HG03066 (cell line): Measurements from ENCODE around the gene CUL7.
"Not testable (repeated sequence)": the region's sequence is repeated elsewhere in the genome, so short reads cannot be mapped to it uniquely, and the experiment has no call there.

Source experiments
- ATAC-seq: cut with Tn5 transposase; IDR thresholded peaks from one replicate; pipeline ENCODE4 v1.9.1; 2021; ENCODE audit warnings: low read depth; ENCODE audit not compliant: unreplicated experiment

The CUL7 gene

DNA sequence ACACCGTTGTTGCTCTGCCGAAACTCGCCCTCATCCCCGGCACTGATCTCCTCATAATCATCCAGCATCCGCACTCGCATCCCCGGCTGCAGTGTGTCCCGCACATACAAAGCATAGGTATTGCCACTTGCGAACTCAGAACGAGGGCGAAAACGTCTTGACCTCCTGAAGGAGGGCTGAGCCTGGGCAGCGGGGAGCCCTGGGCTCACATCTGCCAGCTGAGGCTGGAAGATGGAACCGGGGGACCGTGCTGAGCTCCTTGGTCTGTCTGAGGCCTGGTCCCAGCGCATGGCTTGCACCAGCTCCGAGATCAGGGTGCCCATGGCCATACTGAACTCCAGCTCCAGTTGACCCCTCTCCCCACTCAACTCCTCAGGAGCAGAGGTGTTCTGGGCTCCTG lies 2.7 kb downstream of the CUL7 start:
- ATAC-seq, result no peak

DNA sequence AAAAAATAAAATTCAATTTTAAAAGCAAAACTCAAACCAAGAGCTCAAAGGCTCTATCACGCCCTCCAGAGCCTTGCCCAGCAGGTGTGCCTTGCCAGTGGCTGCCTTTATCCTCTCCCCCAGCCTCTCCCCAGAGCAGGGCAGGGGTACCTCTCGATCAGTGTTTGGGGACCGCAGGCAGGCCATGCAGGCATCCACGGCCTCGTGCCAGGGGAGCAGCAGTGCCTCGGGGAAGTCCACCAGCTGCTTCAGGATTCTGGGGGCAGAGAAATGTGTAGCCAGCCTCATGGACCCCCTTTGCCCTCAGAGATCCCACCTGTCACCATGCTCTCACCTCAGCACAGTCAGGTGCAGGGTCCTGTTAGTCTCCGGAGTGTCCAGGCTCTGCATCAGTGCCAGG lies 5.7 kb downstream of the CUL7 start:
- ATAC-seq, result no peak

DNA sequence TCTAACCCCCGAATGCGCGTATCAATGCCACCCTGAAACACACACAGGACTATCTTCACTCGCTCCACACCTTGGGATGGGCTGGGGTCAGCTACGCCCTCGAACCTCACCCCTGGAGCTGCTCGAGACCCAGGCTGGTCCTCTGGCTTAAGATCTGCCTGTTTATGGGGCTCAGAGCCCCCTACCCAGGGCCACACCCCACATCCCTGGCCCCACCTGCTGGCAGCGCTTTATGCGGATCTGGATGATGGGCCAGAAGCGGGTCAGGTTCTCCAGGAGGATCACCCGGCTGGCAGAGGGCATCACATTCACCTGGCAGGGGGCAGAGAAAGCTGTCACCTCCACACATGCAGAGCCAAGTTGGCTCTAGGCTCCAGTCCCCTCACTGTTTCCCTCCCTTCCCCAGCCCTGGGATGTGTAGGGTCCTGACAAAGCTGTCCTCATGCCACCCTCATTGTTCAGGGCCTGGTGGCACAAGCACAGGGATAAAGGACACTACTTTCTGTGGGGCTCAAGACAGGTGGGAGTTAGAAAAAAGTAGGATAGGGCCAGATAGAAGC lies 8.2 kb downstream of the CUL7 start:
- ATAC-seq, result no peak

DNA sequence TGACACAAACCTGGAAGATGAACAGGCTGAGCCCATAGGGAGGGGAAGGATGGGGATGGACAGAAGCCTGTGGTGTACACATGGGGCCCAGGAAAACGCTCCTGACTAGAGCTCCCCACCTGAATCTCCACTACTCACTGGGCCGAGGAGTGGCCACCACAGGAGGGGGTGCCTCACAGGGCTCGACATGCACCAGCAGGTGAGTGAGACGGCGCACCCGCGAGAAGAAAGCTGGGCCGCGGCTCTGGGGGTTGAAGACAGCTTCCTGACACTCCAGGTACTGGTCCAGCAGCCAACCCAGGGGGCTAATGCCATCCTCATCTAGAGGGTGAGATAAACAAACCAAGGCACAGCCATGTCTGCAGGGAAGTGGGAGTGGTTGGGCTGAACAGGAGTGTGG lies 10.3 kb downstream of the CUL7 start:
- ATAC-seq, result no peak

DNA sequence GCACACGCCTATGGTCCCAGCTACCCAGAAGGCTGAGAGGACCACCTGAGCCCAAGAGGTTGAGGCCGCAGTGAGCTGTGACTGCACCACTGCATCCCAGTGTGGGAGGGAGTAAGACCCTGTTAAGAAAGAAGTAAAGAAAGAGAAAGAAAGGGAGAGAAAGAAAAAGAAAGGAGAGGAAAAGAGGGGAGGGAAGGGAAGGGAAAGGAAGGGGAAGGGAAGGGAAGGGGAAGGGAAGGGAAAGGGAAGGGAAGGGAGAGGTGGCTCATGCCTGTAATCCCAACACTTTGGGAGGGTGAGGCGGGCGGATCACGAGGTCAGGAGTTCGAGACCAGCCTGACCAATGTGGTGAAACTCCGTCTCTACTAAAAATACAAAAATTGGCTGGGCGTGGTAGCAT lies 12.2 kb downstream of the CUL7 start:
- not testable (repeated sequence) for ATAC-seq

DNA sequence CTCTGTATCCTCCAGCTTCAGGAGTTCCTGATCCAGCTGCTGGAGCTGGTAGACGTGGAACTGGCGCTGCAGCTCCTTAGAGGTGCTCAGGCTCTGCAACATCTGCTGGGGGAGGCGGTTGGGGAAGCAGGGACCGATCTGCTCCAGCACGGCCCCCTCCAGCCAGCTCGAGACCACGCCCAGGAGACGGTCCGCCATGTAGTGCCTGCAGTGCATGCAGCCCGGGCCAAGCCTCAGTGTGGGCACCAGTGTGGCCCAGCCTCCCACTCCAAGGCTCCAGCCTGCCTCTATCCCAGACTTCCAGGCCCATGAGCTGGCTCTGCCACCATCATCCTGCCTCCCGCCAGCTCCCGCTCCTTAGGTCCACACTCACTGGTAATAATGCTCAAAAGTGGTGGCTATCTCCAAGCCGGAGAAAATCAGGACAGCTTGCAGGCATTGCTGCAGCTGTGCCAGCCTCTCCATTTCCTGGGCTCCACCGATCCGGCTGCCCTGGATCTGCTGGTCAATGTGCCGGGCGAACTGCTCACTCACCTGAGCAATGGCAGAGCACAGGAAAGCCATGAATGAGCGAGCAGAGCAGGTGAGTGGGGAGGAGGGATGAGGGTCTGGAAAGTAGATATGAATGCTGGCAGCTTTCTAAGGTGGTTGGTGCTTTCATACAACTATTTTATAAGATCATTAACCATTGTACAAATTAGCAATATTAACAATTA lies 13.0 kb downstream of the CUL7 start:
- no peak for ATAC-seq

DNA sequence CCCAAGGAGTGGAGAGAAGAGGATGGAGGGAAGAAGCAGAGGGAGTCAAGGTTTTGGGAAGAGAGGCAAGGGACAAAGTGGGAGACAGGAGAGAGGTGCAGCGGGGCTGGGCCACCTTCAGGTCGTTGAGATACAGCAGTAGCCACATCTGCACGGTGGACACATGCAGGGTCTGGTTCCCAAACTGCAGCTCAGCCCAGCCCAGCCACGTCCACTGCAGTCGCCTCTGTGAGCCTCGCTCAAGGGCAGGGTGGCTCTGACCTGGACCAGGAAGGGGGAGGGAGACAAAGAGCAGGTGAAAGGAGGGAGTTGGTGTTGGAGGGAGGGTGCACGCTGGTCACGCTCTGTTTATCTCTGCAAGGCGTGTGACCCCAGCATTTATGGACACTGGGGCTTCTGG lies 14.9 kb downstream of the CUL7 start:
- no peak for ATAC-seq

DNA sequence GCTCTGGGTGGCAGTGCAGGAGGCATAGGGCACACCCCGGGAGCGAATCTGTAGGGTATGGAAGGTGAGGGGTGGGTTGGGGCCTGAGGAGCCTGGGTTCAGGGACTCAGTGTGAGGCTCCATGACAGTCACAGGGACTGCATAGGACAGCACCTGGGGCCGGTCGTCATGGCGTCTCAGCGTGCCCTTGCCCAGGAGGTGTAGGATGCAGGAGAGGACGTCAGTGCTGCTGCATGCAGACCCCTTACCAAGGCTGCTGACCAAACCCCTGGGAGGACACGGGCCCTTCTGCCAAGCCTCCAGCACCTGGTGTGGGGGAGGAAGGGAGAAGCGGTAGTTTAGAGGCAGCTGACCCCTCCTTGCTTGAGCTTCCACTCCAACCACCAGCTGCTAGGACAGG lies 15.9 kb downstream of the CUL7 start:
- ATAC-seq, result no peak

DNA sequence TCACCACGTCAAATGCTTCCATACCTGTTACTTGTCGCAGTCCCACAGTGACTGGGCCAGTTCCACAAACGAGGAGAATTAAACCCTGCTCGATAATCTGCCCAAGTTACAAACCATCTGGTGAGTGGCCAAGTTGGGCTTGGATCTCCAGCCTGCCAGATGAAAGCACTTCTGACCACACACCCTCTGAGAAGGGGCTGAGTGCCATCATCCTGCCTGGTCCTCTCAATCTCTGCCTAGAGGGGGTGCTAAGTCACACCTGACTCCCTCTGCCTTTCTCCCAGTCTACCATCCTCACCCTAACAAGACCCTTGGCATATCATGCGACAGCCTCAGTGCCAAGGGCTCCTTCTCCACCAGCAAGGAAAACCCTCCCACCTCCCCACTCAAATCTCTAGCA lies 16.5 kb downstream of the CUL7 start:
- no peak for ATAC-seq

DNA sequence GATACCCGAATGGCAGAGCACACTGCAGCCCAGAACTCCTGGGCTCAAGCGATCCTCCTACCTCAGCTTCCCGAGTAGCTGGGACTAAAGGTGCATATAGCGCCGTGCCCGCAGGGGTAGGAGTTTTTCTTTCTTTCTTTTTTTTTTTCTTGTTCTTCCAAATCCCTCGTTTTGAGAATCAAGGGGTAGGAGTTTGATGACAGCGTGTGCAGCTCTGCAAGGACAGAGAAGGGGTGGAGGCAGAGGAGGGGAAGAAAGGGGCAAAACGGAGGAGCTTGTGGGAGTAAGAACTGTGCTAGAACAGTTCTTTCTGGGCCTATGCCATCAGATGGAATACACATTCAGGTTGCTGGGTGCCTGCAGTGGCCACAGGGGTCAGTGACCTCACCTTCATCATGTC lies 16.9 kb downstream of the CUL7 start:
- ATAC-seq, result no peak

DNA sequence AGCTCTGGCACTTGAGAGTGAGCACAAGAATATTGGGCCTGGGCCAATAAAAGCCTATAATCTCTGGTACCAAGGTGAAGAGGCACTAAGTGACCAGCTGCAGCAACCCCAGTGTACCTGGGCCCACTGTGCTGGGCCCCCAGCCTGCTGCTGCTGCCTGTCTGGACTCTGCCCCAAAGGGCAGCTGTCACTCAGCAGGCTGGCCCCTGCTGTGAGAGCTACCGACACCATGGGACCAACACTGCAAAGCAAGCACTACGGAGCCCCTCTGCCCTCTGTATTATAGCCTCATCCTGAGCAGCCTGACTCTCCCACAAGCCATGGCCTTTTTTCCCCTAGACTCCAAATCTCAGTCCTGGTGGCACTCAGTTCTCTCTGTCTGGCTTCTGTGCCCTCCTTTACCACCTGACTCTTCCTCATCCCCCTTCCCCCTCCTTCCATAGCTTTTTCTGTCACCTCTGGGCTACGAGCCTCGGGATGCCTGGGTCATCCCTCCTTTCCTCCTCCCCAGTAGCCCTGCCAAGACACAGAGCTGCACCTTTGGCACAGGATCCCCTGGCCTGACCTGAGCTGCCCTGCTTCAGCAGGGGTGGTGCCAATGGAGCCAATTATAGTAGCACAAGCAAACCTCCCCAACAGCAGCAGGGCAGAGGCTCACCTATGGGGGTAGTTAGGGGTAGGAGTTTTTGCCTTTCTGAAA lies 18.0 kb downstream of the CUL7 start:
- ATAC-seq, result no peak

DNA sequence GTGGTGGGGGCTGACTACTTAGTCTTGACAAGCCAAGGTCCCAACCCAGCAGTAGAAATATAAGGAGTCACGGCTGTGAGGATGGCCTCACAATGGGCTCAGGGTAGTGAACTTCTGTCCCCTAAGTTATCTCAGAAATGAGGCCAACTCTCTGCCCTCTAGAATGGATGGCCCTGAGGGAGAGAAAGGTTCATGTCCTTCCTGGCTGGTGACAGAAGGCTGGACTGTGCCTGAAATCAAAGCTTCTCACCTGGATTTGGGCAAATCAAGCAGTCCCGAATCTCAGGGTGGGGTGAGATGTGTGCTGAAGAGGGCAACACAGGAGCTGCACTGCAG lies 19.5 kb downstream of the CUL7 start:
- no peak for ATAC-seq

DNA sequence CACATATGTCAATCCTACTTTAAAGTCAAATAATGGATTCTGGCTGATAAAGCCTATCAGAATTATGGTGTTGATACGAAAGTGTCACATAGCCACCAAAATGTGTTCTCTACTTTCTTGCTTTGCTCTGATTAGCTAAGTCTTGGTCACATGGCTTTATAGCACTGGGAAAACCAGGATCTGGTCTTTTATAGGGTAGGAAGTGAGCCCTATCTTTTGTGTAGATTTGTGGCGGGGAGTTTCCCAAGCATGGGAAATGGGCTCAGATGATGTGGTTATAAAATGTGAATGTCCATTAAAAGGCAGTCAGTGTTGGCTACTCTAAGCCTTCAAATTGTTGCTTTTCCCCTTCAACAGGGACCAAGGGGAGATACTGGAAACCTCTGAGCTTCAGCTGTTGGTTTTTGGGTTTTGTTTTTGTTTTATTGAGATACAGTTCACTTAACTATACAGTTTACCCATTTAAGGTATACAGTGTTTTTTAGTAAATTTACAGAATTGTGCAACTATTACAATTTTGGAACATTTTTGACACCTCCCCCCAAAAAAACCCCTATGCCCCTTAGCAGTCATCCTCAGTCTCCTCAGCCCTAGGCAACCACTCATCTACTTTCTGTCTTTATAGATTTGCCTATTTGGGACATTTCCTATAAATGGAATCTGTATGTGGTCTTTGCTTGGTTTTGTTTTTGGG lies 20.0 kb downstream of the CUL7 start:
- no peak for ATAC-seq

DNA sequence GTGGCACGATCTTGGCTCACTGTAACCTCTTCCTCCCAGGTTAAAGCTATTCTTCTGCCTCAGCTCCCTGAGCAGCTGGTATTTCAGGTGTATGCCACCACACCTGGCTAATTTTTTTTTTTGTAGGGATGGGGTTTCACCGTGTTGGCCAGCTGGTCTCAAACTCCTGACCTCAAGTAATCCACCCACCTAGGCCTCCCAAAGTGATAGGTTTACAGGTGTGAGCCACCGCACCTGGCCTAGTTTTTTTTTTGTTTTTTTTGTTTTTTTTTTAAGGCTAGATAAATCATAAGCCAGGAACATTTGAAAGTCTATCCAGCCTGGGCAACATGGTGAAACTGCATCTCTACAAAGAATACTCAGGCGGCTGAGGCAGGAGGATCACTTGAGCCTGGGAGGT lies 21.3 kb downstream of the CUL7 start:
- no peak for ATAC-seq

DNA sequence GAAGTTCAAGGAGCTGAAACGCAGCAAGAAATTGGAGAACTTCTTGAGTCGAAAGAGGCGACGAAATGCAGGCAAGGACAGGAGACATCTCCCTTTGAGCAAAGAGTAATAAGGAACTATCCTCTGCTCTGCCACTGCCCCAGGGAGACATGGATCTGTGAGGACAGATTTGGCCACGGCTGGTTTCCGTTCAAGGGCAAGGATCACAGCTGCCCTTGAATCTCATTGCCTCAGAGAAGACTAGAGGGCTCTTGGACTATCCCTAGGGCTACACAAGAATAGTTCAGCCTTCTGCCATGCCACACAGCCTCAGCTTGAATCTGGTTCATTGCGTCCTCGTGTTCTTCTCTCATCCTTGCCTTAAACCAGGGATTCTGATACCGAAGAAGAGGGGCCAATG lies 24.5 kb downstream of the CUL7 start:
- no peak for ATAC-seq

DNA sequence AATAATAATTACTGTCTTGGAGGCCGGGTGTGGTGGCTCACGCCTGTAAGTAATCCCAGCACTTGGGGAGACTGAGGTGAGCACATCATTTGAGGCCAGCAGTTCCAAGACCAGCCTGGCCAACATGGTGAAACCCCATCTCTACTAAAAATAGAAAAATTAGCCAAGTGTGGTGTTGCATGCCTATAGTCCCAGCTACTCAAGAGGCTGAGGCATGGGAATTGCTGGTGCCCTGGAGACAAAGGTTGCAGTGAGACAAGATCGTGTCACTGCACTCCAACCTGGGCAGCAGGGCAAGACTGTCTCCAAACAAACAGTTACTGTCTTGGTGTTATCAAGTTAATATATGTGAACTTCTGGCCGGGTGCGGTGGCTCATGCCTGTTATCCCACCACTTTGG lies 27.3 kb downstream of the CUL7 start:
- no peak for ATAC-seq

DNA sequence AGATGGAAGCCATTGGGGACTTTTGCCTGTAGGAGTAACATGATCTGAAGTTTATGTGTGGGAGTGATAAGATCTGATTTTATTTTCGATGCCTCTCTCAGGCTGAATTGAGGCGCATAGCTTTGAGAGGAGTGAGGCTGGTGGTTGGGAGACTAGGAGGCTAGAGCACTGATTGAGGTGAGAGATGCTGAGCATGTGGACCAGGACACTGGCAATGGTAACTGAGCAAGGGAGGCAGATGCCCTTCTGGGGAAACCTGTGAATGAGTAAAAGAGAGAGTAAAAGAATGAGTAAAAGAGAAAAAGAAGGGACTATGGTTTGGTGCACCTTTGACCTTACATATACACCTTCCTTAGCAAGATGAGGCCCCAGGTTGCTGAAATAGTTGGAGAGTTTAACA lies 29.2 kb downstream of the CUL7 start:
- ATAC-seq, result no peak

DNA sequence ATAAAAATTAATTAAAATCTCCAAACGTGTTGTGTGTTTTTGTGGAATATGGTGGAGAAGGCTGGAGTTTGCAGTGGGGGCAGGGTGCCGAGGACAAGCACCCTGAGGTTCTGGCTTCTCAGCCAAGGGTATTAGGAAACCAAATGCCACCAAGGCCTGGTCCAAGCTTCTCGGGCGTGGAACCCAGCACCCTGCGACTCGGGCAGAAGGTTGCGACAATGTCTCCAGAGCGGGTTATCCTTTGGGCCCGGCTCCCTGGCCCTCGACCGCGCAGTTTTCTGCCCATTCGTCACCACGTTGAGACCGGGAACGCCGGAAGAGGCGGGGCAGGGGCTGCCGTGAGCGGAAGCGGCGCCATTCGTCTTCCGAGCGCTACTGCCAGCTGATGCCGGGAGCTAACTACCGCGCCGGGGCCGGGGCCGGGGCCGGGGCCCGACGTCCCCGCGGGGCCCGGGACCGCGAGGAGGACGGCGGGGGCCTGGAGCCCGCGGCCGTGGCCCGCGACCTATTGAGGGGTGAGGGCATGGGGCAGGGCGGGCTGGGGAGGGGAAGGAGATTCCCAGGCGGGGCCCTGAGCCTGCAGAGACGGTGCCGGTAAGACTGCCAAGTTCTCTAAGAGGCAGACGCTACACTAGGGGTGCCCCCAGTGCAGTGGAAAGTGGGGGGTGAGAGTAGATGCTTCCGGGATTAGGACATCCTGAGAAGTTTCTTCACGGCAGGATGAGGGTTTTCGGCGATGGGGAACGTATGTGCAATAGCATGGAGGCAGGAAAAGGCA lies 32.2 kb downstream of the CUL7 start, which contains the start of gene RRP36:
TSS of gene RRP36 (plus strand) at position 354 of the 778 bp plus-strand sequence. CDS start at position 386, 32 bp downstream.
- ATAC-seq, result peak; percentile 71

DNA sequence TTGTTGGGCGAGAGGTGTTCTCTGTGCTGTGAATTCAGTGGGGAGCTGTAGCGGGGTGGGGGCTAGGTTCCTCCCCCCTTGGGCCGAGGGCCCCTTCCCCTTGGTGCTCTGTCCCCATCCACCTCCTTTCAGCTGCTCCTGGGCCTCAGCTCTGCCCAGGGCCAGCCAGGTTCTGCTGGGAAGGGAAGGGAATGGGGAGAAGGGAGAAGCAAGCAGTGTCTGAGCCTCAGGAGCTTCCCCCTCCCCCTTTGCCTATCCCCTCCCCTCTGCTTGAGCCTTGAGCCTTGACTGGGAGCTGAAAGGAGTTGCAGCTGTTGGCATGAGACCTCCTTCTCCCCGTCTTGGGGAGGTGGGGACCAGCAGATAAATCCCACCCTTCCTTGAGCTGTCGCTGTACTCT lies 32.8 kb downstream of the CUL7 start:
- ATAC-seq, result no peak

DNA sequence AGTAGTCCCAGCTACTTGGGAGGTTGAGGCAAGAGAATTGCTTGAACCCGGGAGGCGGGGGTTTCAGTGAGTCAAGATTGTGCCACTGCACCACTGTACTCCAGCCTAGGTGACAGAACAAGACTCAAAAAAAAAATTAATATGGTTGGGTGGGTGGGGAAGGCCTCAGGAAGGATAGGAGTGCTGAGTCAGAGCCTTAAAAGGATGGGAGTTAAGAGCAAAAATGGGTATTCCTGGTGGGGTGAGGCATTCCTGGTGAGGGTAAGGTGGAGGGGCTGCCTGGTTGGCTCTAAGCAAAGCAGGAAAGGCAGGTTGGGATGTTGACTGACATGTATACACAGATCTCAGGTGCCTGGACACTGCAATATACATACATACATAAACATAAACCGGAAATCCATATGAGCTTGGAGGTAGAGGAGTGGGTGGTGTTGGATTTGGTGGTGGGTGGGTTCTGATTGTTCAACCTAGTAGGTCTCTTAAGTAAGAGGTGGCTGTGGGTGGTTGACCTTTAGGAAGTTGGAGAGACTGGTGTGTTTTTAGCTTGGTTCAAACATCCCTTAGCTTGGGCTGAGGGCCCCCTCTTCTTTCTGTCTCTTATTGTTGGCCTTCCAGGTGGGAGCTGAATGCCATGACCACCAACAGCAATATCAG lies 33.5 kb downstream of the CUL7 start:
- ATAC-seq, result no peak
